PC-3 (cell line): ENCODE data around the gene ANXA9. TPM values are rescaled to one million over a fixed set of nuclear protein-coding genes. Genes with fewer than 3 reads are reported as not detected.

Experiments used
- ATAC-seq: fragments of 200-7000 bp; cut with Tn5 transposase; 2 replicates; pipeline ENCODE4 v1.9.1; 2020; ENCODE audit warnings: mild to moderate bottlenecking, moderate library complexity
- BruUV-seq: library from RNA; stranded (reverse); fragments of 400-500 nt; replicated peaks from 2 replicates; lab custom pipeline; 2021; lab: Mats Ljungman, UMichigan
- CTCF ChIA-PET: fragments of 300-600 bp; sonication (Branson Sonifier 250); formaldehyde crosslinking; loops from one replicate; lab custom pipeline; 2022; ENCODE audit warnings: antibody characterized with exemption; lab: Charles Lee
- POLR2A ChIA-PET: fragments of 300-600 bp; sonication (Branson Sonifier 250); formaldehyde crosslinking; loops from one replicate; lab custom pipeline; 2022; ENCODE audit warnings: antibody characterized with exemption; ENCODE audit not compliant: unreplicated experiment; lab: Charles Lee
- DNase-seq: peaks from one replicate; pipeline ENCODE4 v3.0.0-alpha.2; 2015
- H2AFZ ChIP-seq: fragments of 300-600 bp; sonication (generic); 2 replicates; pipeline ENCODE4 v1.6.0; 2016; ENCODE audit warnings: antibody characterized with exemption, low read length
- H3F3A ChIP-seq: fragments of 300-600 bp; sonication (generic); one replicate; pipeline ENCODE4 v1.6.0; 2017; ENCODE audit warnings: antibody characterized with exemption, low read length, control low read depth, mild to moderate bottlenecking; ENCODE audit not compliant: unreplicated experiment
- H3K27ac ChIP-seq: fragments of 300-600 bp; sonication (generic); 2 replicates; pipeline ENCODE4 v1.5.1; 2016; ENCODE audit warnings: mild to moderate bottlenecking, low read length
- H3K27me3 ChIP-seq: fragments of 300-600 bp; sonication (generic); 2 replicates; pipeline ENCODE4 v1.6.1; 2016; ENCODE audit warnings: low read length, mixed read lengths
- H3K36me3 ChIP-seq: fragments of 300-600 bp; sonication (generic); 2 replicates; pipeline ENCODE4 v1.6.1; 2016; ENCODE audit warnings: low read depth, mixed run types, low read length, mixed read lengths
- H3K4me1 ChIP-seq: fragments of 300-600 bp; sonication (generic); 2 replicates; pipeline ENCODE4 v1.5.1; 2016; ENCODE audit warnings: low read length; ENCODE audit not compliant: insufficient read depth
- H3K4me2 ChIP-seq: fragments of 300-600 bp; sonication (generic); 2 replicates; pipeline ENCODE4 v1.6.0; 2016; ENCODE audit warnings: low read length
- H3K4me3 ChIP-seq: fragments of 300-600 bp; sonication (generic); 2 replicates; pipeline ENCODE4 v1.5.1; 2016; ENCODE audit warnings: mild to moderate bottlenecking, low read length, mixed read lengths
- H3K79me2 ChIP-seq: fragments of 300-600 bp; sonication (generic); 2 replicates; pipeline ENCODE4 v1.6.1; 2017; ENCODE audit warnings: low read length, mixed read lengths
- H3K9ac ChIP-seq: fragments of 300-600 bp; sonication (generic); 2 replicates; pipeline ENCODE4 v1.6.0; 2016; ENCODE audit warnings: mild to moderate bottlenecking, low read length
- H3K9me2 ChIP-seq: fragments of 300-600 bp; sonication (generic); replicated peaks from 2 replicates; pipeline ENCODE4 v1.6.1; 2016; ENCODE audit warnings: mixed run types, low read length, mixed read lengths
- H3K9me3 ChIP-seq: fragments of 300-600 bp; sonication (generic); 2 replicates; pipeline ENCODE4 v1.6.1; 2016; ENCODE audit warnings: low read length, mixed read lengths
- H4K20me1 ChIP-seq: fragments of 300-600 bp; sonication (generic); 2 replicates; pipeline ENCODE4 v1.6.1; 2016; ENCODE audit warnings: low read length, mixed read lengths
- CTCF ChIP-seq: fragments of 300-600 bp; sonication (generic); conservative IDR thresholded peaks from 2 replicates; pipeline ENCODE4 v1.5.1; 2017; ENCODE audit warnings: antibody characterized with exemption, low read depth, mild to moderate bottlenecking, low read length
- EZH2 ChIP-seq: fragments of 300-600 bp; sonication (generic); IDR thresholded peaks from one replicate; pipeline ENCODE4 v1.6.1; 2017; ENCODE audit warnings: antibody characterized with exemption, mild to moderate bottlenecking, low read length; ENCODE audit not compliant: unreplicated experiment
- EZH2phosphoT487 ChIP-seq: fragments of 300-600 bp; sonication (generic); IDR thresholded peaks from 2 replicates; pipeline ENCODE4 v1.6.1; 2018; ENCODE audit warnings: mild to moderate bottlenecking, antibody characterized with exemption, low read length, borderline replicate concordance
- intact Hi-C: fragments of 100-400 bp; cut with micrococcal nuclease; formaldehyde crosslinking; loops from 2 replicates; pipeline ENCODE4 v1.9.0; 2023
- total RNA-seq: library from RNA; depleted of rRNA; stranded (reverse); fragments of >200 nt; gene quantifications from 2 replicates; pipeline ENCODE4 v1.2.3, GENCODE V29; 2014

The ANXA9 gene
- total RNA-seq, 1 experiment from 2014 or later, result 0.18 TPM

- Histone ChIP-seq H3K4me3 (no peak overlapping the region), H3K9me3 (no peaks in the 10 kb centered on the region), H4K20me1 (no peaks in the 10 kb centered on the region), H3K36me3 (no peaks in the 10 kb centered on the region), H2AFZ (no peak overlapping the region), H3K27me3 (no peaks in the 10 kb centered on the region), H3K79me2 (no peaks in the 10 kb centered on the region), H3K9ac (no peak overlapping the region), H3K4me1 (peaks cover 22% of the 10 kb centered on the region), H3F3A (no peaks in the 10 kb centered on the region), H3K27ac (peak overlapping the region; percentile 52; the same call in 1 of the 2 replicates), H3K4me2 (no peak overlapping the region), H3K9me2 (no peaks in the 10 kb centered on the region)
- ATAC-seq (no peak), DNase-seq (no peak)
- no peak for TF ChIP-seq EZH2phosphoT487
- TF ChIP-seq EZH2, result no peak
- no peak for TF ChIP-seq CTCF
- intact Hi-C loops, result loop anchor here (2.0 to 10.0 kb wide), 2 partner anchors 18 to 432 kb away; no protein-coding TSS in a partner anchor
- CTCF ChIA-PET, result interaction anchor here (0.7 to 1.7 kb wide), 3 partner anchors 9 to 51 kb away, joined by 5 to 17 read pairs (median 5); partner anchors contain the start of gene MINDY1
- BruUV-seq, result no TSS peak
- POLR2A ChIA-PET, result interaction anchor here (0.7 kb wide), 1 partner anchor 211 kb away, joined by 4 read pairs; no protein-coding TSS in a partner anchor
Measured at GRCh38 chr1:150997126-150997872, 15.2 kb downstream of the ANXA9 start.

- Histone ChIP-seq H2AFZ (no peak overlapping the region), H3K4me2 (no peak overlapping the region), H3K27me3 (no peaks in the 10 kb centered on the region), H3K9me2 (no peaks in the 10 kb centered on the region), H3K36me3 (no peaks in the 10 kb centered on the region), H3K9me3 (no peaks in the 10 kb centered on the region), H3F3A (no peaks in the 10 kb centered on the region), H3K4me1 (peaks cover 22% of the 10 kb centered on the region), H3K79me2 (no peaks in the 10 kb centered on the region), H3K9ac (no peak overlapping the region), H4K20me1 (no peaks in the 10 kb centered on the region), H3K4me3 (no peak overlapping the region), H3K27ac (peak overlapping the region; percentile 52)
- intact Hi-C loops, result loop anchor here (2.0 to 10.0 kb wide), 2 partner anchors 19 to 433 kb away; no protein-coding TSS in a partner anchor
- TF ChIP-seq CTCF (no peak), EZH2 (no peak), EZH2phosphoT487 (no peak)
- ChIA-PET CTCF (interaction anchor here (0.5 to 1.3 kb wide), 2 partner anchors 9 to 433 kb away, joined by 5 read pairs; partner anchors contain the start of gene MINDY1), POLR2A (interaction anchor here (0.6 kb wide), 1 partner anchor 679 kb away, joined by 15 read pairs; no protein-coding TSS in a partner anchor)
- DNase-seq (peak; percentile 76), ATAC-seq (peak; percentile 62)
- BruUV-seq, result no TSS peak
Measured at GRCh38 chr1:150997949-150998348, 15.9 kb downstream of the ANXA9 start.
